ENCODE data around the gene EML3.
"Not testable (repeated sequence)": the region's sequence is repeated elsewhere in the genome, so short reads cannot be mapped to it uniquely, and the experiment has no call there.

Gene EML3

GRCh38 chr11:62621027-62621566, 8.5 kb upstream of the EML3 start:
- no peak for DNase-seq (ENCODE audit: low spot score)
- no peak for FAIRE-seq

GRCh38 chr11:62616957-62617356, 4.4 kb upstream of the EML3 start:
- not testable (repeated sequence) for FAIRE-seq; DNase-seq (ENCODE audit: low spot score)

GRCh38 chr11:62615521-62615920, 2.9 kb upstream of the EML3 start:
- DNase-seq (ENCODE audit: low spot score): no peak
- no peak for FAIRE-seq

GRCh38 chr11:62614275-62614674, 1.7 kb upstream of the EML3 start:
- no peak for FAIRE-seq
- peak; percentile 33 for DNase-seq (ENCODE audit: low spot score)

GRCh38 chr11:62613291-62613778, 760 bp upstream of the EML3 start:
- DNase-seq (ENCODE audit: low spot score): no peak
- no peak for FAIRE-seq

GRCh38 chr11:62611705-62612365, 740 bp downstream of the EML3 start:
- FAIRE-seq (no peak), DNase-seq (ENCODE audit: low spot score) (peak; percentile 47)

- FAIRE-seq (no peak), DNase-seq (ENCODE audit: low spot score) (no peak)
Observed at GRCh38 chr11:62610814-62611704, 1.5 kb downstream of the EML3 start.

- FAIRE-seq (no peak), DNase-seq (ENCODE audit: low spot score) (no peak)
Observed at GRCh38 chr11:62610403-62610802, 2.2 kb downstream of the EML3 start.

- no peak for DNase-seq (ENCODE audit: low spot score)
- no peak for FAIRE-seq
Observed at GRCh38 chr11:62608776-62609175, 3.8 kb downstream of the EML3 start.

- FAIRE-seq: no peak
- DNase-seq (ENCODE audit: low spot score): no peak
Observed at GRCh38 chr11:62607714-62608113, 4.9 kb downstream of the EML3 start.

- DNase-seq (ENCODE audit: low spot score) (no peak), FAIRE-seq (no peak)
Observed at GRCh38 chr11:62605902-62606301, 6.7 kb downstream of the EML3 start.

GRCh38 chr11:62605467-62605866, 7.1 kb downstream of the EML3 start:
- FAIRE-seq (no peak), DNase-seq (ENCODE audit: low spot score) (no peak)

GRCh38 chr11:62604460-62605120, 8.0 kb downstream of the EML3 start:
- DNase-seq (ENCODE audit: low spot score) (no peak), FAIRE-seq (no peak)

GRCh38 chr11:62603776-62604299, 8.7 kb downstream of the EML3 start:
- DNase-seq (ENCODE audit: low spot score): no peak
- no peak for FAIRE-seq

- no peak for DNase-seq (ENCODE audit: low spot score)
- no peak for FAIRE-seq
Observed at GRCh38 chr11:62603072-62603408, 9.5 kb downstream of the EML3 start.

- DNase-seq (ENCODE audit: low spot score): no peak
Observed at GRCh38 chr11:62602141-62603071, 10.2 kb downstream of the EML3 start.

GRCh38 chr11:62601372-62602140, 11.0 kb downstream of the EML3 start, which contains the start of gene MTA2:
MTA2 (minus strand) TSS chr11:62601865; CDS start chr11:62601450, 415 bp downstream.
- FAIRE-seq: no peak
- peak; percentile 96 for DNase-seq (ENCODE audit: low spot score)

More at GRCh38 chr11:62602141-62603071, 10.2 kb downstream of the EML3 start:
- no peak for FAIRE-seq

GRCh38 chr11:62601122-62601371, 11.5 kb downstream of the EML3 start:
- DNase-seq (ENCODE audit: low spot score): no peak
- FAIRE-seq: no peak

- no peak for FAIRE-seq
- no peak for DNase-seq (ENCODE audit: low spot score)
Observed at GRCh38 chr11:62600367-62601121, 12.0 kb downstream of the EML3 start.
